Lower lobe of right lung (tissue), 2 donors: ENCODE results near the gene IKBIP. TPM values are rescaled to one million over a fixed set of nuclear protein-coding genes. Genes with fewer than 3 reads are reported as not detected.
"Not testable (repeated sequence)": the region's sequence is repeated elsewhere in the genome, so short reads cannot be mapped to it uniquely, and the experiment has no call there.

Experiments
- ATAC-seq, 2 donors: fragments of 200-7000 bp; cut with Tn5 transposase; one replicate each; pipeline ENCODE4 v1.9.1; 2020 to 2022; ENCODE audit warnings: mild to moderate bottlenecking in 2 of 2, moderate library complexity in 2 of 2
- DNase-seq: peaks from one replicate; pipeline ENCODE4 v3.0.0-alpha.2; 2020
- H3K27ac ChIP-seq: fragments of 200-600 bp; one replicate; pipeline ENCODE4 v1.8.0; 2022
- H3K27me3 ChIP-seq: fragments of 200-600 bp; one replicate; pipeline ENCODE4 v1.8.0; 2022; ENCODE audit warnings: low read depth
- H3K36me3 ChIP-seq: fragments of 200-600 bp; one replicate; pipeline ENCODE4 v1.8.0; 2022; ENCODE audit warnings: mild to moderate bottlenecking
- H3K4me1 ChIP-seq: fragments of 200-600 bp; one replicate; pipeline ENCODE4 v1.8.0; 2022
- H3K4me3 ChIP-seq: fragments of 200-600 bp; one replicate; pipeline ENCODE4 v1.8.0; 2022; ENCODE audit warnings: mild to moderate bottlenecking
- H3K9me3 ChIP-seq: fragments of 200-600 bp; one replicate; pipeline ENCODE4 v1.8.0; 2022
- intact Hi-C: fragments of 100-400 bp; cut with DNase I; formaldehyde crosslinking; loops from one replicate; pipeline ENCODE4 v1.11.0; 2022
- total RNA-seq: library from RNA; stranded (reverse); fragmentation: NEBNext Ultra II Directional; extraction: Animal tissue kit (Norgen Biotek cat#: 25700); gene quantifications from one replicate; pipeline ENCODE4 v1.2.1, GENCODE V29; 2021
- TF ChIP-seq, protein P1 (sequence below): fragments of 200-600 bp; IDR thresholded peaks from one replicate; pipeline ENCODE4 v1.8.0; 2022; ENCODE audit warnings: antibody characterized with exemption, mild to moderate bottlenecking
- donor health status: DM: no; HTN: yes; CAD: no; lungs with severe emphysema.

Gene IKBIP
- total RNA-seq, 1 donor from 2014 or later: 13.4 TPM

DNA sequence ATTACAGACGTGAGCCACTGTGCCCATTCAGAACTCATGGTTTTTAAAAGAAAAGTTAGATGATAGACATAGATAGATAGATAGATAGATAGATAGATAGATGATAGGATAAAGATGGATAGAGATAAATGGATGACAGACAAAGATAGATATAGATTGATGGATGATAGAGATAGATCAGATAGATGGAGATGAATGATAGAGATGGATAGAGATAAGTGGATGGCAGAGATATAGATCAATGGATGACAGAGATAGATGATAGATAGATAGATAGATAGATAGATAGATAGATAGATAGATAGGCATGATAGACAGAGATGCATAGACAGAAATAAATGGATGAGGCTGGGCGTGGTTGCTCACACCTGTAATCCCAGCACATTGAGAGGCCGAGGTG is 64.8 kb downstream of the IKBIP start:
- Histone ChIP-seq H3K9me3 (no peaks in the 10 kb centered on the region), H3K36me3 (no peaks in the 10 kb centered on the region), H3K27me3 (no peaks in the 10 kb centered on the region), H3K4me1 (no peaks in the 10 kb centered on the region), H3K4me3 (no peak overlapping the region), H3K27ac (no peak overlapping the region)
- intact Hi-C loops: no loop called here
- no peak for ATAC-seq
- TF ChIP-seq, protein P1, sequence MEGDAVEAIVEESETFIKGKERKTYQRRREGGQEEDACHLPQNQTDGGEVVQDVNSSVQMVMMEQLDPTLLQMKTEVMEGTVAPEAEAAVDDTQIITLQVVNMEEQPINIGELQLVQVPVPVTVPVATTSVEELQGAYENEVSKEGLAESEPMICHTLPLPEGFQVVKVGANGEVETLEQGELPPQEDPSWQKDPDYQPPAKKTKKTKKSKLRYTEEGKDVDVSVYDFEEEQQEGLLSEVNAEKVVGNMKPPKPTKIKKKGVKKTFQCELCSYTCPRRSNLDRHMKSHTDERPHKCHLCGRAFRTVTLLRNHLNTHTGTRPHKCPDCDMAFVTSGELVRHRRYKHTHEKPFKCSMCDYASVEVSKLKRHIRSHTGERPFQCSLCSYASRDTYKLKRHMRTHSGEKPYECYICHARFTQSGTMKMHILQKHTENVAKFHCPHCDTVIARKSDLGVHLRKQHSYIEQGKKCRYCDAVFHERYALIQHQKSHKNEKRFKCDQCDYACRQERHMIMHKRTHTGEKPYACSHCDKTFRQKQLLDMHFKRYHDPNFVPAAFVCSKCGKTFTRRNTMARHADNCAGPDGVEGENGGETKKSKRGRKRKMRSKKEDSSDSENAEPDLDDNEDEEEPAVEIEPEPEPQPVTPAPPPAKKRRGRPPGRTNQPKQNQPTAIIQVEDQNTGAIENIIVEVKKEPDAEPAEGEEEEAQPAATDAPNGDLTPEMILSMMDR: no peak
- DNase-seq: no peak

DNA sequence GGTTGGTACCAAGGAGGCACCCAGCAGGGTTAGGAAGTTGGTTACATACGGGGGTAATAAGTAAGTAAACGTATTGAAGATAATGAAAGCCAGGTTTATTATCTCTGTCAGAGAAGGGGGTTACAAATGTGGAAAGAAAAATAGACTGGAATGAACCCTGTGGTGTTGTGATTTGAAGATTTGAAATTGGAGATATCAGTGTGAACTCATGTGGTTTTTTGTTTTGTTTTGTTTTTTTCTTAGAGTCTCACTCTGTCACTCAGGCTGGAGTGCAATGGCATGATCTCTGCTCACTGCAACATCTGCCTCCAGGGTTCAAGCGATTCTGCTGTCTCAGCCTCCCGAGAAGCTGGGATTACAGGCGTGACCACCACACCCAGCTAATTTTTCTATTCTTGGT is 65.2 kb downstream of the IKBIP start:
- no peaks in the 10 kb centered on the region for H3K36me3 ChIP-seq
- H3K27me3 ChIP-seq: no peaks in the 10 kb centered on the region
- intact Hi-C loops: no loop called here
- H3K9me3 ChIP-seq: no peaks in the 10 kb centered on the region
- H3K4me3 ChIP-seq: no peak overlapping the region
- no peak for ATAC-seq
- DNase-seq: no peak
- no peak overlapping the region for H3K27ac ChIP-seq
- no peaks in the 10 kb centered on the region for H3K4me1 ChIP-seq
- TF ChIP-seq, protein P1: no peak

DNA sequence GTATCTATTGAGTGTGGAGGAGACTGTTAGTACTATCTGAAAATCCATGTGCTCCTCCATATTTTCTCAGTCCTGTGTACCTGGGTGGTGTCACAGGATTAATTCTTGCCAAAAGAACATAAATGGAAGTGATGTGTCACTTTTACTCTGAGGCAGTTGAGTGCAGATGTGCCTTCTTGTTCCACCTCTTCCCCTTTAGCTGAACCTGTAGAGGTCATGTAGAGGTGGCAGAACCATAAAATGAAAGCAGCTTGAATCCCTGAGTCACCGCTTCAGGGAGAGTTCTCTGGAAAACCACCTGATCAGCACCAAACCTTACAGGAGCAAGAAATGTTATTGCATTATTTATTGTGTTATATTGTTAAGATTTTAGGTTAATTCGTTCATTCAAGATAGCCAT is 65.8 kb downstream of the IKBIP start:
- Histone ChIP-seq H3K4me3 (no peak overlapping the region), H3K27me3 (no peaks in the 10 kb centered on the region), H3K4me1 (no peaks in the 10 kb centered on the region), H3K9me3 (no peaks in the 10 kb centered on the region), H3K27ac (no peak overlapping the region), H3K36me3 (no peaks in the 10 kb centered on the region)
- intact Hi-C loops: no loop called here
- ATAC-seq (no peak), DNase-seq (no peak)
- TF ChIP-seq, protein P1: no peak

DNA sequence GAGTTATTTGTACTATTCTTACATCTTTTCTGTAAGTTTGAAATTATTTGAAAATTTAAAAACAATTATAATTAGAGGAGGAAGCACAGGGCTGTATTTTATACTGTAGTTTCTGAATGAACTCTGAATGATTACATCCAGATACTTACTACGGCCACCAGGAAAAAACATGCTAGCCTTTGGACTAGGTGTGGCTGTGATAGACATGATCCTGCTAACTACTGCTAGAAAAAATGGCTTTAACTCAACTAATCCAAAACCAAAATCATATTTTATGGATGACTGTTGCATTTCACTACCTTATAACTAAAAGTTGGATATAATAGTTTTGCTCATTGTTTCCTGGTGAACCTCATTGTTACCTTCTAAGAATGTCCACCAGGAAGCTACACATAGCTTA is 66.2 kb downstream of the IKBIP start:
- no peaks in the 10 kb centered on the region for H3K9me3 ChIP-seq
- no peaks in the 10 kb centered on the region for H3K27me3 ChIP-seq
- no peak overlapping the region for H3K4me3 ChIP-seq
- ATAC-seq (no peak), DNase-seq (no peak)
- no peaks in the 10 kb centered on the region for H3K4me1 ChIP-seq
- TF ChIP-seq, protein P1: no peak
- H3K27ac ChIP-seq: no peak overlapping the region
- no peaks in the 10 kb centered on the region for H3K36me3 ChIP-seq
- intact Hi-C loops: no loop called here

DNA sequence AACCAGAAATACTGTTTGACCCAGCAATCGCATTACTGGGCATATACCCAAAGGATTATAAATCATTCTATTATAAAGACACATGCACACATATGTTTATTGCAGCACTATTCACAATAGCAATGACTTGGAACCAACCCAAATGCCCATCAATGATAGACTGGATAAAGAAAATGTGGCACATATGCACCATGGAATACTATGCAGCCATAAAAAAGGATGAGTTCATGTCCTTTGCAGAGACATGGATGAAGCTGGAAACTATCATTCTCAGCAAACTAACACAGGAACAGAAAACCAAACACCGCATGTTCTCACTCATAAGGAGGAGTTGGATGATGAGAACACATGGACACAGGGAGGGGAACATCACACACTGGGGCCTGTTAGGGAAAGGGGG is 67.8 kb downstream of the IKBIP start:
- H3K4me1 ChIP-seq, H3K9me3 ChIP-seq, intact Hi-C loops, H3K27me3 ChIP-seq, H3K27ac ChIP-seq, ATAC-seq, DNase-seq, H3K36me3 ChIP-seq, H3K4me3 ChIP-seq: not testable (repeated sequence)

DNA sequence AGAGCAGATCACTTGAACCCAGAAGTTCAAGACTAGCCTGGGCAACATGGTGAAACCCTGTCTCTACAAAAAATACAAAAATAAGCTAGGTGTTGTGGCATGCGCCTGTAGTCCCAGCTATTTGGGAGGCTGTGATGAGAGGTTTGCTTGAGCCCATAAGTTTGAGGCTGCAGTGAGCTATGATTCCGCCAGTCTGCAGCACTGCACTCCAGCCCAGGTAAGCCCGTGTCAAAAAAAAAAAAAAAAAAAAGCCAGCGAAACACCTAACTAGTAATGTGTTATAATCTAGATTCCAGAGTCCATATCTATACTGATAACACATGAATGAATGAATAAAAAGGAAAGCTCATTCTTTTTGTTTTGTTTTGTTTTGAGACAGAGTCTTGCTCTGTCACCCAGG is 69.6 kb downstream of the IKBIP start:
- ATAC-seq (no peak), DNase-seq (no peak)
- Histone ChIP-seq H3K4me1 (no peaks in the 10 kb centered on the region), H3K27ac (no peak overlapping the region), H3K4me3 (no peak overlapping the region), H3K9me3 (no peaks in the 10 kb centered on the region), H3K27me3 (no peaks in the 10 kb centered on the region), H3K36me3 (no peaks in the 10 kb centered on the region)
- intact Hi-C loops: no loop called here
- TF ChIP-seq, protein P1: no peak

Other genes starting within 250 kb of the IKBIP start
- gene TMPO, start 129.2 kb downstream of the IKBIP start, total RNA-seq: 61.7 TPM
- gene SLC25A3, start 51.1 kb downstream of the IKBIP start, total RNA-seq: 348 TPM
- gene APAF1, start 502 bp upstream of the IKBIP start, total RNA-seq: 24.3 TPM